Ishikawa (cell line): ENCODE data around the gene FCMR.

Experiments
- CEBPB ChIP-seq: IDR thresholded peaks from 2 replicates; pipeline ENCODE4 v1.6.1; 2012
- CREB1 ChIP-seq: IDR thresholded peaks from 2 replicates; pipeline ENCODE4 v1.6.1; 2012; ENCODE audit warnings: low read depth
- EGR1 ChIP-seq: IDR thresholded peaks from 2 replicates; pipeline ENCODE4 v1.6.1; 2012
- EP300 ChIP-seq: IDR thresholded peaks from 2 replicates; pipeline ENCODE4 v1.6.1; 2012; ENCODE audit warnings: borderline replicate concordance
- FOXM1 ChIP-seq: IDR thresholded peaks from 2 replicates; pipeline ENCODE4 v1.6.1; 2012; ENCODE audit warnings: low read depth, borderline replicate concordance
- MAX ChIP-seq: IDR thresholded peaks from 2 replicates; pipeline ENCODE4 v1.6.1; 2012
- NFIC ChIP-seq: IDR thresholded peaks from 2 replicates; pipeline ENCODE4 v1.6.1; 2012
- RAD21 ChIP-seq: IDR thresholded peaks from 2 replicates; pipeline ENCODE4 v1.6.1; 2012; ENCODE audit warnings: low read depth
- REST ChIP-seq: IDR thresholded peaks from 2 replicates; pipeline ENCODE4 v1.6.1; 2012; ENCODE audit warnings: low read depth, mild to moderate bottlenecking
- TAF1 ChIP-seq: IDR thresholded peaks from 2 replicates; pipeline ENCODE4 v1.6.1; 2012; ENCODE audit warnings: low read depth, mild to moderate bottlenecking
- TCF12 ChIP-seq: IDR thresholded peaks from 2 replicates; pipeline ENCODE4 v1.6.1; 2012; ENCODE audit warnings: low read depth
- TEAD4 ChIP-seq: IDR thresholded peaks from 2 replicates; pipeline ENCODE4 v1.6.1; 2012
- USF1 ChIP-seq: IDR thresholded peaks from 2 replicates; pipeline ENCODE4 v1.6.1; 2012
- YY1 ChIP-seq: IDR thresholded peaks from 2 replicates; pipeline ENCODE4 v1.6.1; 2012; ENCODE audit warnings: low read depth
- ZBTB7A ChIP-seq: IDR thresholded peaks from 2 replicates; pipeline ENCODE4 v1.6.1; 2012; ENCODE audit warnings: low read depth

FCMR gene

GRCh38 chr1:206965781-206966180, 44.0 kb upstream of the FCMR start:
- TF ChIP-seq TAF1 (no peak), RAD21 (no peak), NFIC (no peak), EP300 (no peak), MAX (no peak), EGR1 (no peak), CREB1 (no peak), REST (no peak), ZBTB7A (no peak), YY1 (no peak), FOXM1 (no peak), CEBPB (no peak), USF1 (no peak)

GRCh38 chr1:206963740-206964139, 42.0 kb upstream of the FCMR start:
- TF ChIP-seq REST = no peak
- no peak for TF ChIP-seq CEBPB
- TF ChIP-seq EP300 = no peak
- TF ChIP-seq ZBTB7A = no peak
- TF ChIP-seq TCF12 = no peak
- no peak for TF ChIP-seq YY1

GRCh38 chr1:206963119-206963712, 41.5 kb upstream of the FCMR start:
- no peak for TF ChIP-seq EGR1
- TF ChIP-seq CREB1 = no peak
- TF ChIP-seq EP300 = no peak
- no peak for TF ChIP-seq FOXM1
- no peak for TF ChIP-seq YY1
- TF ChIP-seq ZBTB7A = no peak
- TF ChIP-seq NFIC = no peak
- TF ChIP-seq USF1 = no peak
- no peak for TF ChIP-seq REST

GRCh38 chr1:206962272-206962671, 40.5 kb upstream of the FCMR start:
- TF ChIP-seq FOXM1 (no peak), USF1 (no peak), REST (no peak), ZBTB7A (no peak), YY1 (no peak), CEBPB (no peak), EP300 (no peak), CREB1 (no peak), NFIC (no peak), EGR1 (no peak), MAX (no peak), RAD21 (no peak), TCF12 (no peak), TAF1 (no peak), TEAD4 (no peak)
